HEK293 (cell line): Measurements from ENCODE around the gene USF1.

Experiments
- CTCF ChIA-PET: fragments of 350-600 bp; formaldehyde crosslinking; extraction: SDS; loops from one replicate; lab custom pipeline; 2021; ENCODE audit warnings: antibody characterized with exemption; lab: Yijun Ruan, JAX
- POLR2A ChIA-PET: fragments of 300-600 bp; formaldehyde crosslinking; extraction: SDS; loops from one replicate; lab custom pipeline; 2020; ENCODE audit warnings: antibody characterized with exemption, inconsistent platforms; lab: Yijun Ruan, JAX
- H3K27ac ChIP-seq: fragments of 200-500 bp; sonication (Bioruptor generic); 2 replicates; pipeline ENCODE4 v1.5.1; 2014; ENCODE audit warnings: low read depth, low read length, control low read depth, inconsistent platforms; ENCODE audit errors: extremely low read depth
- H3K36me3 ChIP-seq, 2 experiments: fragments of 200-500 bp in 1 of 2; sonication (Bioruptor generic) in 1 of 2; 1 replicate in 1 of 2; 2 replicates in 1 of 2; pipeline ENCODE4 v1.5.1; 2014 to 2017; ENCODE audit warnings: inconsistent platforms in 2 of 2, low read length in 2 of 2; ENCODE audit not compliant: control insufficient read depth in 2 of 2, insufficient read depth in 1 of 2
- H3K4me1 ChIP-seq: fragments of 200-500 bp; sonication (Bioruptor generic); 2 replicates; pipeline ENCODE4 v1.5.1; 2014; ENCODE audit warnings: mild to moderate bottlenecking, low read length, inconsistent platforms; ENCODE audit not compliant: control insufficient read depth, insufficient read depth
- H3K4me3 ChIP-seq: 2 replicates; pipeline ENCODE4 v1.5.1; 2011; ENCODE audit warnings: low read depth, mild to moderate bottlenecking, control low read depth, low read length, moderate library complexity
- H3K9me3 ChIP-seq: fragments of 200-500 bp; sonication (Bioruptor generic); 2 replicates; pipeline ENCODE4 v1.5.1; 2014; ENCODE audit warnings: low read depth, low read length, inconsistent platforms; ENCODE audit not compliant: control insufficient read depth, insufficient read depth
- GLI4 ChIP-seq: fragments of 450-650 bp; formaldehyde crosslinking; IDR thresholded peaks from 2 replicates; pipeline ENCODE4 v1.5.1; 2016; ENCODE audit warnings: missing biosample characterization, missing genetic modification characterization
- GLIS2 ChIP-seq: fragments of 450-650 bp; formaldehyde crosslinking; IDR thresholded peaks from 2 replicates; pipeline ENCODE4 v1.5.1; 2016; ENCODE audit warnings: missing biosample characterization, missing genetic modification characterization
- KLF1 ChIP-seq: fragments of 450-650 bp; formaldehyde crosslinking; IDR thresholded peaks from 2 replicates; pipeline ENCODE4 v1.5.1; 2016; ENCODE audit warnings: missing biosample characterization, missing genetic modification characterization
- PRDM1 ChIP-seq: fragments of 450-650 bp; formaldehyde crosslinking; IDR thresholded peaks from 2 replicates; pipeline ENCODE4; 2016; ENCODE audit warnings: missing biosample characterization, missing genetic modification characterization
- YY2 ChIP-seq: fragments of 450-650 bp; formaldehyde crosslinking; IDR thresholded peaks from 2 replicates; pipeline ENCODE4 v1.5.1; 2016; ENCODE audit warnings: missing biosample characterization, missing genetic modification characterization
- ZFHX2 ChIP-seq: fragments of 450-650 bp; formaldehyde crosslinking; conservative IDR thresholded peaks from 2 replicates; pipeline ENCODE4 v1.5.1; 2016; ENCODE audit warnings: missing biosample characterization, missing genetic modification characterization
- ZIC2 ChIP-seq: fragments of 450-650 bp; formaldehyde crosslinking; IDR thresholded peaks from 2 replicates; pipeline ENCODE4 v1.5.1; 2016; ENCODE audit warnings: missing biosample characterization, missing genetic modification characterization
- ZNF140 ChIP-seq: fragments of 450-650 bp; formaldehyde crosslinking; IDR thresholded peaks from 2 replicates; pipeline ENCODE4 v1.5.1; 2016; ENCODE audit warnings: missing biosample characterization, missing genetic modification characterization
- ZNF157 ChIP-seq: fragments of 450-650 bp; formaldehyde crosslinking; IDR thresholded peaks from 2 replicates; pipeline ENCODE4 v1.5.1; 2016; ENCODE audit warnings: missing biosample characterization, missing genetic modification characterization
- ZNF211 ChIP-seq: fragments of 450-650 bp; formaldehyde crosslinking; IDR thresholded peaks from 2 replicates; pipeline ENCODE4 v1.5.1; 2016; ENCODE audit warnings: low read depth, missing biosample characterization, missing genetic modification characterization
- ZNF221 ChIP-seq: fragments of 450-650 bp; formaldehyde crosslinking; IDR thresholded peaks from 2 replicates; pipeline ENCODE4 v1.5.1; 2017; ENCODE audit warnings: missing biosample characterization, missing genetic modification characterization, borderline replicate concordance
- ZNF501 ChIP-seq: fragments of 450-650 bp; formaldehyde crosslinking; IDR thresholded peaks from 2 replicates; pipeline ENCODE4 v1.5.1; 2016; ENCODE audit warnings: missing biosample characterization, missing genetic modification characterization
- ZNF514 ChIP-seq: fragments of 450-650 bp; formaldehyde crosslinking; IDR thresholded peaks from 2 replicates; pipeline ENCODE4 v1.5.1; 2016; ENCODE audit warnings: missing biosample characterization, missing genetic modification characterization
- ZNF792 ChIP-seq: fragments of 450-650 bp; formaldehyde crosslinking; IDR thresholded peaks from 2 replicates; pipeline ENCODE4 v1.5.1; 2016; ENCODE audit warnings: missing biosample characterization, missing genetic modification characterization
- ZSCAN23 ChIP-seq: fragments of 450-650 bp; formaldehyde crosslinking; IDR thresholded peaks from 2 replicates; pipeline ENCODE4 v1.5.1; 2016; ENCODE audit warnings: missing biosample characterization, missing genetic modification characterization
- TF ChIP-seq, protein P1 (sequence below): fragments of 450-650 bp; formaldehyde crosslinking; IDR thresholded peaks from 2 replicates; pipeline ENCODE4 v1.5.1; 2016; ENCODE audit warnings: missing biosample characterization, missing genetic modification characterization
- TF ChIP-seq, protein P2 (sequence below): fragments of 450-650 bp; formaldehyde crosslinking; IDR thresholded peaks from 2 replicates; pipeline ENCODE4 v1.5.1; 2016; ENCODE audit warnings: missing biosample characterization, missing genetic modification characterization
- TF ChIP-seq, protein P3 (sequence below): fragments of 450-650 bp; formaldehyde crosslinking; IDR thresholded peaks from 2 replicates; pipeline ENCODE4 v1.5.1; 2016; ENCODE audit warnings: missing biosample characterization, missing genetic modification characterization

The USF1 gene

DNA sequence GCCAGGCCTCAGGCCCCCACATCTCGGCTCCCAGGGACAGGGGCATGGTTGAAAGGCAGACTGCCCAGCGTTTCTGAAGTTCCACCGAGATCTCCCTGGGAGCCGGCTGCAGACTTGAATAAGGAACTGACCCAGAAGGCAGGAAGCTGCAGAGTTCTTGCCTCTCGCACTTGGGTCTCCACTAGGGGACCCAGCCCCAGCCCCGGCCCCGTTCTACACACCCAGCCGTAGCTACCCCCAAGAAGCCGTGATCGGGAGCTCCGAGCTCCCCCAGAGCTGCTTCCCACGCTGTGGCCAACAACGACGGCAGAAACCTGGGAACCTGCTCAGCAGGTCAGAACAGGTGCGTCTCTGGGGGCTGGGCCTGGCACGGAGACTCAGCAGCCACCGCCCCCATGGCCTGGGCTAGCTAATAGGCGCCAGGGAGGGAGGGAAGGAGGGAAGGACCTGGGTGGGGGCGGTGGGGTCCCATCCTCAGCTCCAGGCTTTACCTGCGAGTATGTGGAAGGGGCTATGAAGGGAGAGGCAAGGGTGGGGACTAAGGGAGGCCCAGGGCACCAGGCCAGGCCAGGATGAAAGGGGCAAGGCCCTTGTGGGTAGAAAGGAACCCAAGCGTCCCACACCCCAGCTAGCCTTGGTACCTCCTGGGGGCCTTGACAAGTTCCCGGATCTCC, 43.6 kb upstream of the USF1 start, which contains the start of gene NECTIN4:
Gene NECTIN4, minus strand, starts transcription at position 308 of the 674 bp plus-strand sequence. Its CDS starts 262 bp downstream, at position 46.
- H3K9me3 ChIP-seq, result no peaks in the 10 kb centered on the region
- H3K27ac ChIP-seq, result no peak within 1 kb of the TSS
- no peak within 1 kb of the TSS for H3K4me3 ChIP-seq
- ChIA-PET POLR2A (no interaction called here), CTCF (interaction anchor here (1.4 kb wide), 1 partner anchor 10 kb away, joined by 4 read pairs; no protein-coding TSS in a partner anchor)
- H3K36me3 ChIP-seq, result no peaks in the 10 kb centered on the region
- H3K4me1 ChIP-seq, result no peaks in the 10 kb centered on the region
- no peak for TF ChIP-seq ZSCAN23 (tag by site-specific recombination)
- TF ChIP-seq ZNF792 (tag by site-specific recombination), result no peak
- TF ChIP-seq, protein P1, sequence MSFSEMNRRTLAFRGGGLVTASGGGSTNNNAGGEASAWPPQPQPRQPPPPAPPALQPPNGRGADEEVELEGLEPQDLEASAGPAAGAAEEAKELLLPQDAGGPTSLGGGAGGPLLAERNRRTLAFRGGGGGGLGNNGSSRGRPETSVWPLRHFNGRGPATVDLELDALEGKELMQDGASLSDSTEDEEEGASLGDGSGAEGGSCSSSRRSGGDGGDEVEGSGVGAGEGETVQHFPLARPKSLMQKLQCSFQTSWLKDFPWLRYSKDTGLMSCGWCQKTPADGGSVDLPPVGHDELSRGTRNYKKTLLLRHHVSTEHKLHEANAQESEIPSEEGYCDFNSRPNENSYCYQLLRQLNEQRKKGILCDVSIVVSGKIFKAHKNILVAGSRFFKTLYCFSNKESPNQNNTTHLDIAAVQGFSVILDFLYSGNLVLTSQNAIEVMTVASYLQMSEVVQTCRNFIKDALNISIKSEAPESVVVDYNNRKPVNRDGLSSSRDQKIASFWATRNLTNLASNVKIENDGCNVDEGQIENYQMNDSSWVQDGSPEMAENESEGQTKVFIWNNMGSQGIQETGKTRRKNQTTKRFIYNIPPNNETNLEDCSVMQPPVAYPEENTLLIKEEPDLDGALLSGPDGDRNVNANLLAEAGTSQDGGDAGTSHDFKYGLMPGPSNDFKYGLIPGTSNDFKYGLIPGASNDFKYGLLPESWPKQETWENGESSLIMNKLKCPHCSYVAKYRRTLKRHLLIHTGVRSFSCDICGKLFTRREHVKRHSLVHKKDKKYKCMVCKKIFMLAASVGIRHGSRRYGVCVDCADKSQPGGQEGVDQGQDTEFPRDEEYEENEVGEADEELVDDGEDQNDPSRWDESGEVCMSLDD (tag by site-specific recombination), result no peak
- no peak for TF ChIP-seq GLI4 (tag by site-specific recombination)
- no peak for TF ChIP-seq PRDM1 (tag by site-specific recombination)

DNA sequence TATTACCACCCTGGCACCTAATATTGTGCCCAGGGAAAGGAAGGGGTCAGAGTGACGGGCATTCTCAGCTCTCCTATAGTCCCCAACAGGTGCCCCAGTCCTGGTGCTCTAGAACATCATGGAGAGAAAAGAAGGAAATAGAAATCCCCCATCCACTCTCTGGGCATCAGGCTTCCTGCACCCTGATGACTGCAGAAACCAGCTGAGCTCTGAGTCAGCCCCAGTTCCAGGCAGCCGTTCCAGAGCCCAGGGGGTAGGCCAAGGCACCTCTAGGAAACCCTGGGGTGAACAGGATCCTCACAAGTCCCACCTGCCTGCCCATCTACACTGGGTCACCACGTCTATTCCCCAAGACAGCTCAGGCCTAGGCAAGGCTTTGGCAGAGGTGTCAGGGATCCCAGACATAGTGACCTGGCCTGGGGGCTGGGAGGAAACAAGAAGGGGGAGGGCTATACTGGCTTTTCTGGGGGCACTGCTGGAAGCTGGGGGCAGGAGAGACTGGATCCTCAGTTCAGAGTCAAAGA, 42.9 kb upstream of the USF1 start:
- Histone ChIP-seq H3K4me1 (no peaks in the 10 kb centered on the region), H3K4me3 (no peak overlapping the region), H3K27ac (no peak overlapping the region), H3K36me3 (no peaks in the 10 kb centered on the region), H3K9me3 (no peaks in the 10 kb centered on the region)
- no peak for TF ChIP-seq YY2 (tag by site-specific recombination)
- POLR2A ChIA-PET, result no interaction called here
- CTCF ChIA-PET, result interaction anchor here (1.4 kb wide), 1 partner anchor 10 kb away, joined by 4 read pairs; no protein-coding TSS in a partner anchor

DNA sequence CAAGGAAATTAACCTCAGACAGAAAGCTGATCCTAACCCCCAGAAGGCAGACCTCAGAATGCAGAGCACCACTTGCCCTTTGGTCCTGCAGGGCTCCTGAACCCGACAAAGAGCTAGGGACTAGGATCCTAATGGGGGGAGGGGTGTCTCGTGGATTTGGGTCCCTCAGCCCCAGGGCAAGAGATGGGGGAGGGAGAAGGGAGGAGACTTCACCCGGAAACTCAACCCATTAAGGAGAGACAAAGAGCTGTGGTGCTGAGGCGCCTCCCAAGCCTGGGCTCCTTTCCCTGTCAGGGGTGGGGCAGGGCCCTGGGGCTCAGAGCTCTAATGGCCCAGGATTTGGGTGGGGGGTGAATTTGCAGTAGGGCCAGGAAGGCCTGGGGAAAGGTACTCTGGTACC, 40.7 kb upstream of the USF1 start:
- Histone ChIP-seq H3K4me3 (no peak overlapping the region), H3K4me1 (no peaks in the 10 kb centered on the region; the same call in 1 of the 2 replicates), H3K9me3 (no peaks in the 10 kb centered on the region), H3K27ac (no peak overlapping the region), H3K36me3 (no peaks in the 10 kb centered on the region)
- ChIA-PET POLR2A (interaction anchor here (0.9 kb wide), 1 partner anchor 49 kb away, joined by 3 read pairs; no protein-coding TSS in a partner anchor), CTCF (interaction anchor here (0.6 to 2.5 kb wide), 3 partner anchors 11 to 1000 kb away, joined by 3 to 17 read pairs (median 4); partner anchors contain the start of gene KLHDC9)
- TF ChIP-seq ZNF211 (tag by site-specific recombination), result no peak
- no peak for TF ChIP-seq ZNF514 (tag by site-specific recombination)
- TF ChIP-seq, protein P2, sequence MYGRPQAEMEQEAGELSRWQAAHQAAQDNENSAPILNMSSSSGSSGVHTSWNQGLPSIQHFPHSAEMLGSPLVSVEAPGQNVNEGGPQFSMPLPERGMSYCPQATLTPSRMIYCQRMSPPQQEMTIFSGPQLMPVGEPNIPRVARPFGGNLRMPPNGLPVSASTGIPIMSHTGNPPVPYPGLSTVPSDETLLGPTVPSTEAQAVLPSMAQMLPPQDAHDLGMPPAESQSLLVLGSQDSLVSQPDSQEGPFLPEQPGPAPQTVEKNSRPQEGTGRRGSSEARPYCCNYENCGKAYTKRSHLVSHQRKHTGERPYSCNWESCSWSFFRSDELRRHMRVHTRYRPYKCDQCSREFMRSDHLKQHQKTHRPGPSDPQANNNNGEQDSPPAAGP (tag by site-specific recombination), result peak; percentile 63; the same call in 1 of the 2 replicates
- no peak for TF ChIP-seq ZSCAN23 (tag by site-specific recombination)
- TF ChIP-seq ZNF501, result no peak
- TF ChIP-seq ZNF221 (tag by site-specific recombination), result no peak
- TF ChIP-seq KLF1 (tag by site-specific recombination), result peak; percentile 94

DNA sequence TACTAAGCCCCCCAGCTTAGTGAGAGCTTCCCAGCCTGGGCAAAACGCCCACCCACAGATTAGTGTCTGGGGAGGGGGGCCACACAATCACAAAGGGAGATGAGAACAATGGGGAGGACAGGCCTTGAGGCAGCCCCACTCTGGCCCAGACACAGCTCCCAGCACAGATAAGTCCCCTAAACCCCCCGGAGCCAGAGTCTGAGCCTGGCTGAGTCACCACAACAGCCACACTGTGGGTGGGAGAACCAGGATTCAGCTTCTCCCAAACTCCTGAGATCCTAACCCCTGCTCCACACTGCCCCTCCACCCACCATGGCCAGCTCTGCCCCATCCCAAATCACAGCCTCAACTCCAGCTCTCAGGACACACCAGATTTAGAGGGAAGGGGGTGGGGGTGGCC, 39.4 kb upstream of the USF1 start:
- CTCF ChIA-PET, result interaction anchor here (0.5 to 0.6 kb wide), 3 partner anchors 180 to 404 kb away, joined by 3 to 4 read pairs (median 3); no protein-coding TSS in a partner anchor
- H3K27ac ChIP-seq, result no peak overlapping the region
- no peaks in the 10 kb centered on the region for H3K36me3 ChIP-seq
- peak; percentile 26; the same call in 1 of the 2 replicates for TF ChIP-seq GLIS2 (tag by site-specific recombination)
- no peak for TF ChIP-seq ZNF140
- no peak for TF ChIP-seq ZNF157 (tag by site-specific recombination)
- peak; percentile 36 for TF ChIP-seq ZIC2
- TF ChIP-seq, protein P3, sequence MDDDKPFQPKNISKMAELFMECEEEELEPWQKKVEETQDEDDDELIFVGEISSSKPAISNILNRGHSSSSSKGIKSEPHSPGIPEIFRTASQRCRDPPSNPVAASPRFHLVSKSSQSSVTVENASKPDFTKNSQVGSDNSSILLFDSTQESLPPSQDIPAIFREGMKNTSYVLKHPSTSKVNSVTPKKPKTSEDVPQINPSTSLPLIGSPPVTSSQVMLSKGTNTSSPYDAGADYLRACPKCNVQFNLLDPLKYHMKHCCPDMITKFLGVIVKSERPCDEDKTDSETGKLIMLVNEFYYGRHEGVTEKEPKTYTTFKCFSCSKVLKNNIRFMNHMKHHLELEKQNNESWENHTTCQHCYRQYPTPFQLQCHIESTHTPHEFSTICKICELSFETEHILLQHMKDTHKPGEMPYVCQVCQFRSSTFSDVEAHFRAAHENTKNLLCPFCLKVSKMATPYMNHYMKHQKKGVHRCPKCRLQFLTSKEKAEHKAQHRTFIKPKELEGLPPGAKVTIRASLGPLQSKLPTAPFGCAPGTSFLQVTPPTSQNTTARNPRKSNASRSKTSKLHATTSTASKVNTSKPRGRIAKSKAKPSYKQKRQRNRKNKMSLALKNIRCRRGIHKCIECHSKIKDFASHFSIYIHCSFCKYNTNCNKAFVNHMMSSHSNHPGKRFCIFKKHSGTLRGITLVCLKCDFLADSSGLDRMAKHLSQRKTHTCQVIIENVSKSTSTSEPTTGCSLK (tag by site-specific recombination), result no peak
- TF ChIP-seq ZFHX2 (tag by site-specific recombination), result peak; percentile 55; the same call in 1 of the 2 replicates

More for the DNA sequence above, 39.4 kb upstream of the USF1 start:
- Histone ChIP-seq H3K9me3 (no peaks in the 10 kb centered on the region), H3K4me1 (no peaks in the 10 kb centered on the region; the same call in 1 of the 2 replicates), H3K4me3 (no peak overlapping the region)
- POLR2A ChIA-PET, result interaction anchor here (0.6 to 1.6 kb wide), 4 partner anchors 37 to 77 kb away, joined by 3 to 5 read pairs (median 3); partner anchors contain the start of gene F11R
